ENCODE data around the gene C12orf42. TPM values are rescaled to one million over a fixed set of nuclear protein-coding genes. Genes with fewer than 3 reads are reported as not detected.

Gene C12orf42
- total RNA-seq, 1 donor from 2014 or later: not detected

DNA sequence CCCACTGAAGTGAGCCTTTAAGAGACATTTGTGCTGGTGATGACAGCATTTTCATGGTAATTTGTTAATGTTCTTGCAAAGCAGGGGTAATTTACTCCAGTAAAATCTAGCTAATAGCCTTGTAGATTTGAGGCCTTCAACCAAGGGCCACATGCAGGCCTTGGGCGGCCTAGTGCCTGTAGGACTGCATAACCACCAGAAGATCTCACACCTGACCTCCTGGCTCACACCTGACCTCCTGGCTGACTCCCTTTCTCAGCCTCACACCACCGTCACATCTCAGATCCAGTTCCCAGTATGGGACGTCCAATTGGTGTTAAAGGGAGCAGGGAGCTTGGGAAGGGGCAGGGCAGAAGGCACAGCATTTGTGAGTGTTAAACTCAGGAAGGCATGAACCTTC is 26.9 kb downstream of the C12orf42 start:
- DNase-seq (ENCODE audit: low read depth) (no peak), FAIRE-seq (no peak)
- TF ChIP-seq, protein P1, sequence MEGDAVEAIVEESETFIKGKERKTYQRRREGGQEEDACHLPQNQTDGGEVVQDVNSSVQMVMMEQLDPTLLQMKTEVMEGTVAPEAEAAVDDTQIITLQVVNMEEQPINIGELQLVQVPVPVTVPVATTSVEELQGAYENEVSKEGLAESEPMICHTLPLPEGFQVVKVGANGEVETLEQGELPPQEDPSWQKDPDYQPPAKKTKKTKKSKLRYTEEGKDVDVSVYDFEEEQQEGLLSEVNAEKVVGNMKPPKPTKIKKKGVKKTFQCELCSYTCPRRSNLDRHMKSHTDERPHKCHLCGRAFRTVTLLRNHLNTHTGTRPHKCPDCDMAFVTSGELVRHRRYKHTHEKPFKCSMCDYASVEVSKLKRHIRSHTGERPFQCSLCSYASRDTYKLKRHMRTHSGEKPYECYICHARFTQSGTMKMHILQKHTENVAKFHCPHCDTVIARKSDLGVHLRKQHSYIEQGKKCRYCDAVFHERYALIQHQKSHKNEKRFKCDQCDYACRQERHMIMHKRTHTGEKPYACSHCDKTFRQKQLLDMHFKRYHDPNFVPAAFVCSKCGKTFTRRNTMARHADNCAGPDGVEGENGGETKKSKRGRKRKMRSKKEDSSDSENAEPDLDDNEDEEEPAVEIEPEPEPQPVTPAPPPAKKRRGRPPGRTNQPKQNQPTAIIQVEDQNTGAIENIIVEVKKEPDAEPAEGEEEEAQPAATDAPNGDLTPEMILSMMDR (IDR thresholded peaks at IDR 0.05; ENCODE audit: insufficient read depth, low read length, severe bottlenecking): no peak
- H3K4me3 ChIP-seq (ENCODE audit: low read depth, low read length): no peak overlapping the region
- H3K27me3 ChIP-seq (ENCODE audit: control insufficient read depth, insufficient read depth, low read length): no peaks in the 10 kb centered on the region
- H3K36me3 ChIP-seq (ENCODE audit: control insufficient read depth, insufficient read depth, low read length): no peaks in the 10 kb centered on the region

DNA sequence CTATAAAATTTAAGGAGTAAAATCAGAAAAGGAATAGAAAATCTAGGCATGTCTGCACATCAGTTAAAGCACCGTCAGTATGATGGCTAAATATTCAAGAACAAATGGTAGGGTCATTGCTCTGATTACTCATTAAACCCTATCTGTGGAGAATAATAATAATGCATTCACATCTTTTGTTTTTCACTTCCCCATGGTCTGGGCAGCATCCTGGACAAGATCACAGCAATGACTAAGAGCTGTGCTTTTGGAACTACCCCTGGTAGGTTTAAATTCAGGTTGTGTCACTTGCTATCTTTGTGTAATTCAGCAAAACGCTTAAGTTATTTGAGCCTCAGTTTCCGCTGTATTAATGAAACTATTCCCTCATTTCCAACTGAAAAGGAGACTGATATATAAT is 33.1 kb downstream of the C12orf42 start:
- FAIRE-seq: no peak
- H3K36me3 ChIP-seq (ENCODE audit: control insufficient read depth, insufficient read depth, low read length): no peaks in the 10 kb centered on the region

DNA sequence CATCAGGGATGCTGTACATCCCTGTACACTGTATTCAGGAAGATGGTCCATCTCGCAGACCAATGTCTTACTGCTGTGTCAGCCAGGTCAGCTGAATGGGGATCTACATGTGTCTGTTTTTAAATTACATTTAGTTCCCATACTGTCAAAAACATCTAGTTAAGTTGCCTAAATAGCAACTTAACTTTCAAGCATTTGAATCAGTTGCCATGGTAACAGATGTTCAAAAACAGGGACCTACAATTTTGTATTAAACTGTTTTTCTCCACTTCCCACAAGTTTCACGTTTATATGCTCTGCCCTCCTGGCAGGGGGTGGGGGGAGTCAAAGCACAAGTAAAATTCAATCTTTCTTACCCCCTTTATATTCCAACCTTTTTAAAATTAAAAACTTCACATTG is 38.3 kb downstream of the C12orf42 start:
- DNase-seq (ENCODE audit: low read depth) (no peak), FAIRE-seq (no peak)
- Histone ChIP-seq H3K4me3 (ENCODE audit: low read depth, low read length) (no peak overlapping the region), H3K27me3 (ENCODE audit: control insufficient read depth, insufficient read depth, low read length) (no peaks in the 10 kb centered on the region), H3K36me3 (ENCODE audit: control insufficient read depth, insufficient read depth, low read length) (no peaks in the 10 kb centered on the region)
- TF ChIP-seq, protein P1 (IDR thresholded peaks at IDR 0.05; ENCODE audit: insufficient read depth, low read length, severe bottlenecking): no peak

More for the DNA sequence above, 33.1 kb downstream of the C12orf42 start:
- TF ChIP-seq, protein P1 (IDR thresholded peaks at IDR 0.05; ENCODE audit: insufficient read depth, low read length, severe bottlenecking): no peak
- H3K27me3 ChIP-seq (ENCODE audit: control insufficient read depth, insufficient read depth, low read length): no peaks in the 10 kb centered on the region
- no peak for DNase-seq (ENCODE audit: low read depth)
- no peak overlapping the region for H3K4me3 ChIP-seq (ENCODE audit: low read depth, low read length)

DNA sequence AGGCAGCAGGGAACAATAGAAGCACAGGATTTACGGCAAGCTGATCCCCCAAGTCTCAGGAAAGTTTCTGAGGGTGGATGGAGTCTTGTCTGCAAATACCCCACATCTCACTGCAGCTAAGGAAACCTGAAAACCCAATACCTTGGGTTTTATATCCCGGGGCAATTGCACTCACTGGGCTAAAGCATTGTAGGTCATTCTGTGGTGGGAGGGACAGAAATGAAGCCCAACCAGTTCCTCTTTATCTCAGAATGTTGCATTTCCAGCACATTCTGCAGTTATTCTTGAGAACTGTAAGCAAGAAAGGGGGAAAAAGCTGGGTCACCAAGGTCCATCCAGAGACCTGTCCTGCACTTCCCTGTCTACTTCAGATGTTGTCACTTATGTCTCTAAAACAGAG is 39.8 kb downstream of the C12orf42 start:
- no peaks in the 10 kb centered on the region for H3K36me3 ChIP-seq (ENCODE audit: control insufficient read depth, insufficient read depth, low read length)
- no peaks in the 10 kb centered on the region for H3K27me3 ChIP-seq (ENCODE audit: control insufficient read depth, insufficient read depth, low read length)
- TF ChIP-seq, protein P1 (IDR thresholded peaks at IDR 0.05; ENCODE audit: insufficient read depth, low read length, severe bottlenecking): no peak
- no peak for FAIRE-seq
- DNase-seq (ENCODE audit: low read depth): no peak
- H3K4me3 ChIP-seq (ENCODE audit: low read depth, low read length): no peak overlapping the region

DNA sequence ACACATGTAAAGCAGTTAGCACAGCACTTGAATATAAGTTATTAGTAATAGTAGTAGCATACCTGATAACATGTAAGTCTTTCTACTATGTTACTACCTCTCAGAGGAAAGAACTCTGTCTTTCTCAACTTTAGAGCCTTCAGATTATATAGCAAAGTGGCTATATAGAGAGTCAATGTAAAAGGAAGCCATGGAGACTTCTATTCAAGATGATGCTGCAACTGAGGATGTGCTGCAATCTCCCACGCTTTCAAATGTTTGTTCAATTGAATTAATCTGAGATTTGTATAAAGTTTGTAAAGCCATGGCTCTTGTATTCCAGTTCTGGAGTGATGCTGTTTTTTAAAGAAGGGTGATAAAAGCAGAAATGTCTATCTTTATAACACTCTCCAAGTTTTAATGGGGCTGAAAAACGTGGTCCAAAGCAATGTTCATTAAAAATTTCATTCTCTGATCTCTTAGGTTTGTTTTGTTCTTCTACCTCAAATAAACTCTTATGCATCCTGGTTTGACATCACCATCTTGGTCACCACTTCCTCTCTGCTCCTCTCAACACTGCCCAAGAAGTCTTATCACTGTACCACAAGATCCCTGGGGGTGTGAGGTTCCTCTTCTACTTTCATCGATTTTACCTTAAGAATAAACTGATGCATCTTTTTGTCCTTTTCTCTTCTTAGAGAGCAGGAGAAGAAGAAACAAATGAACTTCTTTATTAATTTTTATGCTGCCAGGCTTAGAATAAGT is 40.6 kb downstream of the C12orf42 start:
- Histone ChIP-seq H3K36me3 (ENCODE audit: control insufficient read depth, insufficient read depth, low read length) (no peaks in the 10 kb centered on the region), H3K4me3 (ENCODE audit: low read depth, low read length) (no peak overlapping the region), H3K27me3 (ENCODE audit: control insufficient read depth, insufficient read depth, low read length) (no peaks in the 10 kb centered on the region)
- no peak for FAIRE-seq
- TF ChIP-seq, protein P1 (IDR thresholded peaks at IDR 0.05; ENCODE audit: insufficient read depth, low read length, severe bottlenecking): no peak
- DNase-seq (ENCODE audit: low read depth): no peak

DNA sequence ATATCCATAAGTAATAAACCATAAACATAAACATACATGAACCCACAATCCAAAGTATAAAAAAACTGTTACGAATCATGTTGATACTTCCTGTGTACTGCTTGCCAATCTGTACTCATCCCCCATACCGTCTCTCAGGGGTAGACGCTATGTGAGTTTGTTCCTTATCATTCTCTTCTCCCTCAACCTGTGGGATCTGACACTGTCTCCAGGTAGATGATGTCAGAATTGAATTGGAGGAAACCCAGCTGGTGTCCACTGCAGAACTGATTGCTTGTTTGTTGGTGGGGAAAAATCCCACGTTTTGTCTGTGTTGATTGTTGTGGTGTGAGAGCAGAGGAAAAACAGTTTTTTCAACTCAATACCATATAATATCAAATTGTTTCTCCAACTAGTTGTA is 50.8 kb downstream of the C12orf42 start:
- H3K27me3 ChIP-seq (ENCODE audit: control insufficient read depth, insufficient read depth, low read length): no peaks in the 10 kb centered on the region
- H3K36me3 ChIP-seq (ENCODE audit: control insufficient read depth, insufficient read depth, low read length): no peaks in the 10 kb centered on the region
- DNase-seq (ENCODE audit: low read depth): no peak
- H3K4me3 ChIP-seq (ENCODE audit: low read depth, low read length): no peak overlapping the region
- FAIRE-seq: no peak
- TF ChIP-seq, protein P1 (IDR thresholded peaks at IDR 0.05; ENCODE audit: insufficient read depth, low read length, severe bottlenecking): no peak

Data from bronchial epithelial cell (primary cell).